HG03108 (cell line): Measurements from ENCODE around the gene NEURL3.
"Not testable (repeated sequence)": the region's sequence is repeated elsewhere in the genome, so short reads cannot be mapped to it uniquely, and the experiment has no call there.

ENCODE experiments used
- ATAC-seq: cut with Tn5 transposase; IDR thresholded peaks from one replicate; pipeline ENCODE4 v1.9.1; 2021; ENCODE audit warnings: moderate library complexity; ENCODE audit not compliant: unreplicated experiment

The NEURL3 gene

GRCh38 chr2:96508521-96509113, 3.5 kb upstream of the NEURL3 start:
- no peak for ATAC-seq

GRCh38 chr2:96507957-96508520, 2.9 kb upstream of the NEURL3 start:
- ATAC-seq: peak; percentile 47

- ATAC-seq: no peak
These were observed 1.7 kb upstream of the NEURL3 start for GRCh38 chr2:96506907-96507240.

GRCh38 chr2:96506016-96506906, 1.1 kb upstream of the NEURL3 start:
- ATAC-seq: no peak

GRCh38 chr2:96503637-96504243, 1.4 kb downstream of the NEURL3 start:
- ATAC-seq: no peak

GRCh38 chr2:96502891-96503636, 2.1 kb downstream of the NEURL3 start:
- no peak for ATAC-seq

GRCh38 chr2:96501886-96502810, 3.0 kb downstream of the NEURL3 start:
- ATAC-seq: no peak

GRCh38 chr2:96501471-96501874, 3.7 kb downstream of the NEURL3 start:
- ATAC-seq: peak; percentile 57

- ATAC-seq: no peak
These were observed 4.6 kb downstream of the NEURL3 start for GRCh38 chr2:96500385-96501066.

GRCh38 chr2:96499061-96499960, 5.8 kb downstream of the NEURL3 start:
- ATAC-seq: no peak

- ATAC-seq: not testable (repeated sequence)
These were observed 6.5 kb downstream of the NEURL3 start for GRCh38 chr2:96498611-96499010.

GRCh38 chr2:96498021-96498431, 7.1 kb downstream of the NEURL3 start:
- no peak for ATAC-seq

GRCh38 chr2:96495982-96496629, 9.1 kb downstream of the NEURL3 start:
- ATAC-seq: no peak

- no peak for ATAC-seq
These were observed 11.0 kb downstream of the NEURL3 start for GRCh38 chr2:96494188-96494587.

GRCh38 chr2:96493072-96493471, 12.1 kb downstream of the NEURL3 start:
- ATAC-seq: no peak

- no peak for ATAC-seq
These were observed 13.2 kb downstream of the NEURL3 start for GRCh38 chr2:96491860-96492497.

- ATAC-seq: no peak
These were observed 15.5 kb downstream of the NEURL3 start for GRCh38 chr2:96489663-96490062.
